Prostate gland (tissue), 2 donors: ENCODE measurements around the gene LANCL2. TPM values are rescaled to one million over a fixed set of nuclear protein-coding genes. Genes with fewer than 3 reads are reported as not detected.
A peak's percentile ranks its signal among the peaks of the same experiment; 100 is the strongest.
"Not testable (repeated sequence)": the region's sequence is repeated elsewhere in the genome, so short reads cannot be mapped to it uniquely, and the experiment has no call there.

Source experiments
- DNase-seq: peaks from one replicate; pipeline ENCODE4 v3.0.0-alpha.2; 2019; ENCODE audit warnings: low spot score
- H3K27ac ChIP-seq, 2 donors: fragments of 200-600 bp; sonication (generic); 2 replicates each; pipeline ENCODE4 v1.5.1; 2017 to 2019
- H3K27me3 ChIP-seq: fragments of 200-600 bp; sonication (generic); replicated peaks from 2 replicates; pipeline ENCODE4 v1.5.1; 2019; ENCODE audit not compliant: insufficient read depth
- H3K36me3 ChIP-seq, 2 donors: fragments of 200-600 bp; sonication (generic); 1 replicate in 1 of 2; 2 replicates in 1 of 2; pipeline versions ENCODE4 v1.5.1 to v1.8.1; 2017 to 2019
- H3K4me1 ChIP-seq: fragments of 200-600 bp; sonication (generic); replicated peaks from 2 replicates; pipeline ENCODE4 v1.5.1; 2019
- H3K4me3 ChIP-seq, 2 donors: fragments of 200-600 bp; sonication (generic); 2 replicates each; pipeline ENCODE4 v1.5.1; 2017 to 2019
- H3K9me3 ChIP-seq: fragments of 200-600 bp; sonication (generic); 2 replicates; pipeline ENCODE4 v1.5.1; 2017
- POLR2A ChIP-seq: fragments of 450-650 bp; IDR thresholded peaks from one replicate; pipeline ENCODE4 v1.6.1; 2016; ENCODE audit warnings: antibody characterized with exemption, mild to moderate bottlenecking
- POLR2AphosphoS5 ChIP-seq: sonication (generic); formaldehyde crosslinking; IDR thresholded peaks from one replicate; pipeline ENCODE4 v1.6.1; 2017; ENCODE audit warnings: antibody characterized with exemption
- WGBS: methylation state at CpG from one replicate; pipeline ENCODE4 v1.1.5; 2018; 5-methylcytosine and 5-hydroxymethylcytosine counted together
- intact Hi-C: fragments of 100-400 bp; cut with DNase I; formaldehyde crosslinking; loops from one replicate; pipeline ENCODE4 v1.14.2; 2022
- total RNA-seq, 2 donors: library from RNA; depleted of rRNA; stranded (reverse); fragments of >200 nt; gene quantifications; one replicate each; pipeline ENCODE4 v1.1.0, GENCODE V29; 2016
- TF ChIP-seq, protein P1 (sequence below), 4 experiments: fragments of 200-600 bp in 2 of 4; fragments of 450-650 bp in 2 of 4; sonication (generic) in 2 of 4; IDR thresholded peaks; 1 replicate in 3 of 4; 2 replicates in 1 of 4; pipeline ENCODE4 v1.5.1; 2016 to 2019; ENCODE audit warnings: antibody characterized with exemption in 4 of 4, mild to moderate bottlenecking in 2 of 4, moderate library complexity in 2 of 4

LANCL2 gene
- total RNA-seq, 2 donors from 2014 or later = 17.7 to 26.9 TPM

DNA sequence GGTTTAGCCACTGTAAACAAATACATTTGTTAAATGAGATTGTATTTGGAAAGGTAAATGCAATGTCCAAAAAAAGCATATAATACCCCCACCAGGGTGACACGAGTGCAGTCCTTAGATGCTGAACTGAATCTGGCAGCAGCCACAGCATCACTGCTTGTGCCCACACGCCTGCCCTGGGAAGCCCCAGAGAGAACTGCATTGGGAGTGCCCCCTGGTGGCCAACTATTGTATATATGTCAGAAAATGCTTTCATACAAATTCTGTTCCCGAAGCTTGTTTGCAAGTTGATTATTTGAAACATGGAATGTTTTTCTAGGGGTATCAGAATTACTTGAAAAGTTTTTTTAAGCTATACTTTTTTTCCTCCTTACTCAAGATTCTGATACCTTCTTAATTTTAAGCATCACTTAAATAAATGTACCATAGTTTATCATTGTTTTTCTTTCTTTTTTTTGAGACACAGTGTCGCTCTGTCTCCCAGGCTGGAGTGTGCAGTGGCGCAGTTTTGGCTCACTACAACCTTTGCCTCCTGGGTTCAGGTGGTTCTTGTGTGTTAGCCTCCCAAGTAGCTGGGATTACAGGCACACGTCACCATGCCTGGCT is 50.1 kb downstream of the LANCL2 start:
- intact Hi-C loops = loop anchor here (2.0 kb wide), 1 partner anchor 134 kb away; no protein-coding TSS in a partner anchor
- no peak overlapping the region for H3K27ac ChIP-seq
- H3K9me3 ChIP-seq = no peaks in the 10 kb centered on the region
- no peaks in the 10 kb centered on the region for H3K4me1 ChIP-seq
- peak; percentile 38 for TF ChIP-seq POLR2AphosphoS5
- no peak for TF ChIP-seq POLR2A
- TF ChIP-seq, protein P1, sequence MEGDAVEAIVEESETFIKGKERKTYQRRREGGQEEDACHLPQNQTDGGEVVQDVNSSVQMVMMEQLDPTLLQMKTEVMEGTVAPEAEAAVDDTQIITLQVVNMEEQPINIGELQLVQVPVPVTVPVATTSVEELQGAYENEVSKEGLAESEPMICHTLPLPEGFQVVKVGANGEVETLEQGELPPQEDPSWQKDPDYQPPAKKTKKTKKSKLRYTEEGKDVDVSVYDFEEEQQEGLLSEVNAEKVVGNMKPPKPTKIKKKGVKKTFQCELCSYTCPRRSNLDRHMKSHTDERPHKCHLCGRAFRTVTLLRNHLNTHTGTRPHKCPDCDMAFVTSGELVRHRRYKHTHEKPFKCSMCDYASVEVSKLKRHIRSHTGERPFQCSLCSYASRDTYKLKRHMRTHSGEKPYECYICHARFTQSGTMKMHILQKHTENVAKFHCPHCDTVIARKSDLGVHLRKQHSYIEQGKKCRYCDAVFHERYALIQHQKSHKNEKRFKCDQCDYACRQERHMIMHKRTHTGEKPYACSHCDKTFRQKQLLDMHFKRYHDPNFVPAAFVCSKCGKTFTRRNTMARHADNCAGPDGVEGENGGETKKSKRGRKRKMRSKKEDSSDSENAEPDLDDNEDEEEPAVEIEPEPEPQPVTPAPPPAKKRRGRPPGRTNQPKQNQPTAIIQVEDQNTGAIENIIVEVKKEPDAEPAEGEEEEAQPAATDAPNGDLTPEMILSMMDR (IDR thresholded peaks at IDR 0.05) = peak; percentile 49 to 91 (median 76)
- WGBS = 22% methylated on average over 5 of the region's 6 CpGs
- no peaks in the 10 kb centered on the region for H3K27me3 ChIP-seq
- DNase-seq = peak; percentile 78
- H3K36me3 ChIP-seq = no peaks in the 10 kb centered on the region
- no peak overlapping the region for H3K4me3 ChIP-seq

DNA sequence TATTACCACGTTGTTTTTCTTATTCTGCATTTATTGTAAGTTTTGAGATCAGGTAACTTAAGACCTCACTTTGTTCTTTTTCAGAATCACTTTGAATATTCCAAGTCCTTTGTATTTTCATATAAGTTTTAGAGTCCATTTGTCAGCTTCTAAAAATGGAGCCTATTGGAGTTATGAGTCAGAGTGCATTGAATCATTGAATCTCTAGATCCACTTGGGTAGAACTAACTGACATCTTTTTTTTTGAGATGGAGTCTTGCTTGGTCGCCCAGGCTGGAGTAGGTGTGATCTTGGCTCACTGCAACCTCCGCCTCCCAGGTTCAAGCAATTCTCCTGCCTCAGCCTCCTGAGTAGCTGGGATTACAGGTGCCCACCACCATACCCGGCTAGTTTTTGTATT is 52.3 kb downstream of the LANCL2 start:
- H3K9me3 ChIP-seq, DNase-seq, H3K4me3 ChIP-seq, H3K36me3 ChIP-seq, H3K4me1 ChIP-seq, intact Hi-C loops, H3K27me3 ChIP-seq, H3K27ac ChIP-seq: not testable (repeated sequence)
- WGBS = 91% methylated on average over 4 of the region's 4 CpGs

DNA sequence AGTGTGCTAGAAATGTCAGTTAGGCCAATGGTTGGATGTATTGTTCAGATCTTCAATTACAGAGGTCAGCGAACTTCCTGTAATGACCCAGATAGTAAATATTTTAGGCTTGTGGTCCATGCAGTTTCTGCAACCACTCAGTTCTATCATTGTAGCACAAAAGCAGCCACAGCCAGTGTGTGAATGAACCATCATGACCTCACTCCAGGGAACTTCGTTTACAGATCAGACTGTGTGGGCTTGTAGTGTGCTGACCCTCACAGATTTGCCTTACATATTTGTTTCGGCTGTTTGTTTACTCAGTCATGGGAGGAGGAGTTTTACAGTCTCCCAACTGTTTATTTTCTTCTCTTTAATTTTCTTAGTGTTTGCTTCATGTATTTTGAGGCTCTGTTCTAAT is 55.4 kb downstream of the LANCL2 start:
- TF ChIP-seq, protein P1 (IDR thresholded peaks at IDR 0.05) = no peak
- TF ChIP-seq POLR2AphosphoS5 = peak; percentile 52
- TF ChIP-seq POLR2A = no peak
- H3K36me3 ChIP-seq = no peaks in the 10 kb centered on the region
- intact Hi-C loops = no loop called here
- no peaks in the 10 kb centered on the region for H3K4me1 ChIP-seq
- 42% methylated on average over 3 of the region's 3 CpGs for WGBS
- no peak overlapping the region for H3K4me3 ChIP-seq
- no peaks in the 10 kb centered on the region for H3K27me3 ChIP-seq
- DNase-seq = no peak
- H3K9me3 ChIP-seq = no peaks in the 10 kb centered on the region
- H3K27ac ChIP-seq = peak overlapping the region in 1 of 2 donors; percentile 45

DNA sequence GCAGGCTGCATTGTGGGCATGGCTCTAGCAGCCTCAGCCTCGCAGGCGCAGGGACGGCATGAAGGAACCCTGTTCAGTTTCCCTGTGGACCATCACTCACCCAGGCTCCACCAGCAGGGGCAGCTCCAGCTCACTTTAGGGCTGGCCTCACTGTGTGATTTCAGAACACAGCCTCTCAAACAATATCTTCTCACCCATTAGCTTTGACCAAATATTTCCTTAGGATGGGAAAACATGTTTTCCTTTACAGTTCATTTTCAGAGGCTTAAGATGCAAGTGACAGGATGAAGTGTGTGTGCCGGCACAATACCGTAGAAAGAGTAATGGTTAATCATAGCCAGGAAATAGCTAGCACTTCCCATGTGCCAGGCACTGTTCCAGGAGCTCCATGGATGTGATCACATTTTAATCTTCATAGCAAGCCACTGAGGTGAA is 58.2 kb downstream of the LANCL2 start:
- intact Hi-C loops = no loop called here
- Histone ChIP-seq H3K27ac (no peak overlapping the region), H3K4me3 (no peak overlapping the region), H3K9me3 (no peaks in the 10 kb centered on the region), H3K36me3 (no peaks in the 10 kb centered on the region), H3K27me3 (no peaks in the 10 kb centered on the region), H3K4me1 (no peaks in the 10 kb centered on the region)
- TF ChIP-seq POLR2A (no peak), POLR2AphosphoS5 (no peak)
- TF ChIP-seq, protein P1 (IDR thresholded peaks at IDR 0.05) = no peak
- DNase-seq = no peak
- 69% methylated on average over 5 of the region's 5 CpGs for WGBS

DNA sequence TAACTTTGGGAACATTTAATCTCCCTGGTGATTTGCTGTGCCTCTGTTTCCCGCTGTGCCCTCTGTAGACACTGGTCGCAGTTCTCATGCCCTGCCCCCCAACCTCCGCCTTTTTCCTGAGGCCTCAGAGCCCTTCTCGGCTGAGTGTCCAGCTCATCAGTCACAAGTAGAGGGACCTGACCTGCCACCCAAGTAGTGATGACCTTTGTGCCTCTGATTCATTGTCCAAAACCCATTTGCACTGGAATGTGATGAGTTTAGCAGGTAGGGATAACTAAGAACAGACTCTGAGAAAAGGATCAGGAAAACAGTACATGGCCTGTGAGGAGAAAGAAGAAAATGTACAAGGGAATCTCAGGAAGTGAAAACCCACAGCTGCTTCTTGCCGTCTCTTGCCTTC is 58.8 kb downstream of the LANCL2 start:
- H3K27me3 ChIP-seq = no peaks in the 10 kb centered on the region
- no peak overlapping the region for H3K27ac ChIP-seq
- H3K4me1 ChIP-seq = no peaks in the 10 kb centered on the region
- intact Hi-C loops = no loop called here
- no peaks in the 10 kb centered on the region for H3K9me3 ChIP-seq
- no peak overlapping the region for H3K4me3 ChIP-seq
- no peak for DNase-seq
- TF ChIP-seq, protein P1 (IDR thresholded peaks at IDR 0.05) = no peak
- TF ChIP-seq POLR2A (no peak), POLR2AphosphoS5 (no peak)
- 84% methylated on average over 5 of the region's 5 CpGs for WGBS
- no peaks in the 10 kb centered on the region for H3K36me3 ChIP-seq
